ENCODE measurements around the gene MED26. TPM values are rescaled to one million over a fixed set of nuclear protein-coding genes. Genes with fewer than 3 reads are reported as not detected.
A peak's percentile ranks its signal among the peaks of the same experiment; 100 is the strongest.

The MED26 gene
- total and polyA plus RNA-seq, 11 donors: 3.6 to 7.5 (median 4.6) TPM

GRCh38 chr19:16524991-16525734, 102.8 kb downstream of the MED26 start:
- peaks cover 4 to 100% (median 100%) of the 10 kb centered on the region in 9 donors for H3K36me3 ChIP-seq

More at GRCh38 chr19:16524991-16525734, 102.8 kb downstream of the MED26 start:
- intact Hi-C loops (cut with DNase I): no loop called here
- WGBS, 4 donors: 95 to 97% (median 97%) methylated on average over 41 to 54 of the region's 54 CpGs
- no peak for DNase-seq
- ATAC-seq: peak in 1 of 4 donors; percentile 9
- Histone ChIP-seq H3K4me1 (no peaks in the 10 kb centered on the region), H3K27me3 (no peaks in the 10 kb centered on the region), H3K27ac (no peak overlapping the region), H3K4me3 (no peak overlapping the region), H3K9me3 (no peaks in the 10 kb centered on the region)
- TF ChIP-seq POLR2A (IDR thresholded peaks at IDR 0.05): no peak
- no peak for TF ChIP-seq CTCF (IDR thresholded peaks at IDR 0.05)

Other genes starting within 250 kb of the MED26 start
- gene EPS15L1, start 156.2 kb downstream of the MED26 start, total RNA-seq: 10 to 100 TPM; 24.5 to 70.1 (median 55.7) TPM
- gene EPS15L1, start 156.2 kb downstream of the MED26 start, polyA plus RNA-seq: 10 to 100 TPM; 50.0 to 56.9 TPM
- gene CALR3, start 132.0 kb downstream of the MED26 start, total RNA-seq: not detected
- not detected for gene CALR3, start 132.0 kb downstream of the MED26 start, polyA plus RNA-seq
- 1 to 10 TPM; 1.6 to 4.8 (median 3.3) TPM for gene C19orf44, start 131.8 kb downstream of the MED26 start, total RNA-seq
- 1 to 10 TPM; 1.9 to 4.8 TPM for gene C19orf44, start 131.8 kb downstream of the MED26 start, polyA plus RNA-seq
- 10 to 100 TPM in 7 of 9 donors, 1 to 10 TPM in 2; 5.7 to 24.6 (median 17.0) TPM for gene CHERP, start 85.8 kb downstream of the MED26 start, total RNA-seq
- 10 to 100 TPM; 11.6 to 15.5 TPM for gene CHERP, start 85.8 kb downstream of the MED26 start, polyA plus RNA-seq
- 10 to 100 TPM; 20.4 to 44.0 (median 24.0) TPM for gene SLC35E1, start 55.8 kb downstream of the MED26 start, total RNA-seq
- gene SLC35E1, start 55.8 kb downstream of the MED26 start, polyA plus RNA-seq: 10 to 100 TPM; 21.2 to 33.9 TPM
- 10 to 100 TPM; 27.1 to 52.6 (median 45.2) TPM for gene SMIM7, start 31.9 kb upstream of the MED26 start, total RNA-seq
- gene SMIM7, start 31.9 kb upstream of the MED26 start, polyA plus RNA-seq: 10 to 100 TPM; 44.6 to 73.1 TPM
- gene TMEM38A, start 32.9 kb upstream of the MED26 start, total RNA-seq: 10 to 100 TPM; 13.7 to 37.3 (median 27.2) TPM
- 10 to 100 TPM; 26.6 to 47.4 TPM for gene TMEM38A, start 32.9 kb upstream of the MED26 start, polyA plus RNA-seq
- under 1 TPM in 2 of 9 donors, not detected in 7; 0.04 to 0.05 TPM for gene NWD1, start 91.6 kb upstream of the MED26 start, total RNA-seq
- gene NWD1, start 91.6 kb upstream of the MED26 start, polyA plus RNA-seq: under 1 TPM; 0.03 to 0.04 TPM
- gene SIN3B, start 201.2 kb upstream of the MED26 start, total RNA-seq: 10 to 100 TPM; 15.2 to 36.6 (median 24.7) TPM
- 10 to 100 TPM; 18.2 to 20.7 TPM for gene SIN3B, start 201.2 kb upstream of the MED26 start, polyA plus RNA-seq

All from heart left ventricle (tissue), 16 donors.